Left lung (tissue), 10 donors: ENCODE data around the gene SLC25A43. TPM values are rescaled to one million over a fixed set of nuclear protein-coding genes. Genes with fewer than 3 reads are reported as not detected.

ENCODE experiments used
- ATAC-seq: fragments of 200-7000 bp; cut with Tn5 transposase; one replicate; pipeline ENCODE4 v1.9.1; 2020; ENCODE audit warnings: moderate library complexity
- DNase-seq, 4 donors: peaks; one replicate each; pipeline ENCODE4 v3.0.0-alpha.2; 2013 to 2020
- H3K27ac ChIP-seq, 2 donors: fragments of 200-600 bp; sonication (generic) in 1 of 2; one replicate each; pipeline versions ENCODE4 v1.5.0 to v1.8.0; 2020 to 2021
- H3K27me3 ChIP-seq, 2 donors: fragments of 200-600 bp; sonication (generic) in 1 of 2; one replicate each; pipeline versions ENCODE4 v1.5.0 to v1.8.0; 2020 to 2021
- H3K36me3 ChIP-seq, 2 donors: fragments of 200-600 bp; sonication (generic) in 1 of 2; one replicate each; pipeline versions ENCODE4 v1.5.0 to v1.8.0; 2020 to 2021
- H3K4me1 ChIP-seq, 2 donors: fragments of 200-600 bp; one replicate each; pipeline ENCODE4 v1.8.0; 2021
- H3K4me3 ChIP-seq, 2 donors: fragments of 200-600 bp; sonication (generic) in 1 of 2; one replicate each; pipeline versions ENCODE4 v1.5.0 to v1.8.0; 2020 to 2021; ENCODE audit warnings: mild to moderate bottlenecking in 1 of 2
- H3K9me3 ChIP-seq, 2 donors: fragments of 200-600 bp; sonication (generic) in 1 of 2; one replicate each; pipeline versions ENCODE4 v1.5.0 to v1.8.0; 2020 to 2021
- CTCF ChIP-seq, 2 donors: fragments of 200-600 bp; sonication (generic) in 1 of 2; IDR thresholded peaks; one replicate each; pipeline versions ENCODE4 v1.5.0 to v1.8.0; 2021; ENCODE audit warnings: antibody characterized with exemption in 2 of 2
- intact Hi-C, 2 donors: fragments of 100-400 bp; cut with DNase I; formaldehyde crosslinking; loops; one replicate each; pipeline versions ENCODE4 v1.11.2 to v1.14.2; 2022
- polyA plus RNA-seq, 6 donors: library from polyadenylated mRNA; unstranded; fragments of 120-200 nt; gene quantifications; one replicate each; pipeline ENCODE4 v1.2.1, GENCODE V29; 2013; ENCODE audit not compliant: insufficient read length in 6 of 6
- total RNA-seq, 2 donors: library from RNA; stranded (reverse); fragmentation: NEBNext Ultra II Directional; extraction: Animal tissue kit (Norgen Biotek cat#: 25700); gene quantifications; one replicate each; pipeline ENCODE4 v1.2.1, GENCODE V29; 2021
- donor health status: DM: no; HTN: yes; CAD: no.
- donor health status: DM: no; HTN: no; CAD: no.

SLC25A43 gene
- total and polyA plus RNA-seq, 8 donors = 5.2 to 18.7 (median 8.9) TPM

- H3K9me3 ChIP-seq = no peaks in the 10 kb centered on the region
- peak within 1 kb of the TSS; percentile 88 to 94 for H3K27ac ChIP-seq
- no peaks in the 10 kb centered on the region for H3K27me3 ChIP-seq
- peaks cover 0 to 19% of the 10 kb centered on the region in 2 donors for H3K36me3 ChIP-seq
- DNase-seq = peak; percentile 62 to 95 (median 86)
- H3K4me1 ChIP-seq = peaks cover 0 to 12% of the 10 kb centered on the region in 2 donors
- peak within 1 kb of the TSS; percentile 62 to 68 for H3K4me3 ChIP-seq
- ATAC-seq = peak; percentile 95
- no peak for TF ChIP-seq CTCF (IDR thresholded peaks at IDR 0.05)
- intact Hi-C loops = no loop called here
Observed at GRCh38 chrX:119467842-119468550, 68.9 kb downstream of the SLC25A43 start, which contains the start of gene SLC25A5. TSS of gene SLC25A5 (plus strand) at chrX:119468444. CDS start at chrX:119468516, 72 bp downstream.

- intact Hi-C loops = no loop called here
- TF ChIP-seq CTCF (IDR thresholded peaks at IDR 0.05) = peak; percentile 73 to 83
Observed at GRCh38 chrX:119468551-119469312, 69.6 kb downstream of the SLC25A43 start.

GRCh38 chrX:119469313-119469635 is 70.1 kb downstream of the SLC25A43 start:
- Histone ChIP-seq H3K27me3 (no peaks in the 10 kb centered on the region), H3K36me3 (peaks cover 0 to 19% of the 10 kb centered on the region in 2 donors), H3K27ac (peak overlapping the region; percentile 88 to 94), H3K9me3 (no peaks in the 10 kb centered on the region), H3K4me1 (peaks cover 0 to 12% of the 10 kb centered on the region in 2 donors), H3K4me3 (peak overlapping the region; percentile 62 to 68)
- no peak for ATAC-seq
- DNase-seq = no peak
- intact Hi-C loops = no loop called here
- no peak for TF ChIP-seq CTCF (IDR thresholded peaks at IDR 0.05)

More at GRCh38 chrX:119468551-119469312, 69.6 kb downstream of the SLC25A43 start:
- H3K27me3 ChIP-seq = no peaks in the 10 kb centered on the region
- H3K27ac ChIP-seq = peak overlapping the region; percentile 88 to 94
- peak overlapping the region; percentile 62 to 68 for H3K4me3 ChIP-seq
- DNase-seq (peak; percentile 56 to 96 (median 90)), ATAC-seq (peak; percentile 90)
- H3K4me1 ChIP-seq = peaks cover 0 to 12% of the 10 kb centered on the region in 2 donors
- peaks cover 0 to 19% of the 10 kb centered on the region in 2 donors for H3K36me3 ChIP-seq
- H3K9me3 ChIP-seq = no peaks in the 10 kb centered on the region

GRCh38 chrX:119474615-119475388 is 75.7 kb downstream of the SLC25A43 start:
- ATAC-seq (no peak), DNase-seq (no peak)
- no peaks in the 10 kb centered on the region for H3K9me3 ChIP-seq
- no peaks in the 10 kb centered on the region for H3K27me3 ChIP-seq
- intact Hi-C loops = no loop called here
- no peak overlapping the region for H3K27ac ChIP-seq
- no peak for TF ChIP-seq CTCF (IDR thresholded peaks at IDR 0.05)
- H3K36me3 ChIP-seq = peaks cover 0 to 19% of the 10 kb centered on the region in 2 donors
- peaks cover 0 to 7% of the 10 kb centered on the region in 2 donors for H3K4me1 ChIP-seq
- no peak overlapping the region for H3K4me3 ChIP-seq
